Breast epithelium (tissue), 3 donors: ENCODE measurements around the gene CTIF.

ENCODE experiments used
- POLR2A ChIP-seq: fragments of 450-650 bp; IDR thresholded peaks from one replicate; pipeline ENCODE4 v1.6.1; 2016; ENCODE audit warnings: antibody characterized with exemption, mild to moderate bottlenecking, moderate library complexity
- POLR2AphosphoS5 ChIP-seq, 3 donors: sonication (generic); formaldehyde crosslinking; IDR thresholded peaks; one replicate each; pipeline ENCODE4 v1.6.1; 2017; ENCODE audit warnings: antibody characterized with exemption in 3 of 3
- TF ChIP-seq, protein P1 (sequence below), 3 donors: fragments of 450-650 bp; IDR thresholded peaks; one replicate each; pipeline ENCODE4 v1.5.1; 2016 to 2017; ENCODE audit warnings: antibody characterized with exemption in 3 of 3, mild to moderate bottlenecking in 3 of 3, moderate library complexity in 3 of 3

GRCh38 chr18:48794251-48794970 is 255.6 kb downstream of the CTIF start:
- TF ChIP-seq POLR2A (no peak), POLR2AphosphoS5 (IDR thresholded peaks at IDR 0.05) (no peak)
- TF ChIP-seq, protein P1, sequence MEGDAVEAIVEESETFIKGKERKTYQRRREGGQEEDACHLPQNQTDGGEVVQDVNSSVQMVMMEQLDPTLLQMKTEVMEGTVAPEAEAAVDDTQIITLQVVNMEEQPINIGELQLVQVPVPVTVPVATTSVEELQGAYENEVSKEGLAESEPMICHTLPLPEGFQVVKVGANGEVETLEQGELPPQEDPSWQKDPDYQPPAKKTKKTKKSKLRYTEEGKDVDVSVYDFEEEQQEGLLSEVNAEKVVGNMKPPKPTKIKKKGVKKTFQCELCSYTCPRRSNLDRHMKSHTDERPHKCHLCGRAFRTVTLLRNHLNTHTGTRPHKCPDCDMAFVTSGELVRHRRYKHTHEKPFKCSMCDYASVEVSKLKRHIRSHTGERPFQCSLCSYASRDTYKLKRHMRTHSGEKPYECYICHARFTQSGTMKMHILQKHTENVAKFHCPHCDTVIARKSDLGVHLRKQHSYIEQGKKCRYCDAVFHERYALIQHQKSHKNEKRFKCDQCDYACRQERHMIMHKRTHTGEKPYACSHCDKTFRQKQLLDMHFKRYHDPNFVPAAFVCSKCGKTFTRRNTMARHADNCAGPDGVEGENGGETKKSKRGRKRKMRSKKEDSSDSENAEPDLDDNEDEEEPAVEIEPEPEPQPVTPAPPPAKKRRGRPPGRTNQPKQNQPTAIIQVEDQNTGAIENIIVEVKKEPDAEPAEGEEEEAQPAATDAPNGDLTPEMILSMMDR (IDR thresholded peaks at IDR 0.05): no peak
